GM21717 (cell line): ENCODE measurements around the gene PSMB3.

Experiments used
- ATAC-seq: cut with Tn5 transposase; IDR thresholded peaks from one replicate; pipeline ENCODE4 v1.9.1; 2021; ENCODE audit warnings: mild to moderate bottlenecking, moderate library complexity; ENCODE audit not compliant: unreplicated experiment

The PSMB3 gene

GRCh38 chr17:38733282-38733981, 19.1 kb upstream of the PSMB3 start:
- no peak for ATAC-seq

GRCh38 chr17:38733982-38734973, 18.3 kb upstream of the PSMB3 start:
- ATAC-seq: no peak

- no peak for ATAC-seq
Measured at GRCh38 chr17:38735161-38735997, 17.2 kb upstream of the PSMB3 start.

- no peak for ATAC-seq
Measured at GRCh38 chr17:38738007-38738662, 14.4 kb upstream of the PSMB3 start.

- no peak for ATAC-seq
Measured at GRCh38 chr17:38738686-38739085, 13.9 kb upstream of the PSMB3 start.

- no peak for ATAC-seq
Measured at GRCh38 chr17:38739305-38739704, 13.2 kb upstream of the PSMB3 start.

GRCh38 chr17:38740044-38740443, 12.5 kb upstream of the PSMB3 start:
- no peak for ATAC-seq

- no peak for ATAC-seq
Measured at GRCh38 chr17:38740806-38741205, 11.7 kb upstream of the PSMB3 start.

- no peak for ATAC-seq
Measured at GRCh38 chr17:38741461-38741860, 11.1 kb upstream of the PSMB3 start.

- no peak for ATAC-seq
Measured at GRCh38 chr17:38741921-38742410, 10.6 kb upstream of the PSMB3 start.

GRCh38 chr17:38742411-38743308, 9.9 kb upstream of the PSMB3 start:
- ATAC-seq: no peak

GRCh38 chr17:38743556-38744171, 8.9 kb upstream of the PSMB3 start:
- ATAC-seq: no peak

- no peak for ATAC-seq
Measured at GRCh38 chr17:38745545-38745944, 7.0 kb upstream of the PSMB3 start.

- no peak for ATAC-seq
Measured at GRCh38 chr17:38746004-38746848, 6.3 kb upstream of the PSMB3 start.

- no peak for ATAC-seq
Measured at GRCh38 chr17:38746849-38747462, 5.6 kb upstream of the PSMB3 start.

- ATAC-seq: no peak
Measured at GRCh38 chr17:38747463-38748148, 4.9 kb upstream of the PSMB3 start.
